Stimulated activated naive B cell treated with anti-CD40 and anti-IgM and Interleukin-4, amounts not matched to agents 10 μg/mL and 1 μg/mL and 100 μg/mL, for 72 hours (primary cell): ENCODE data around the gene FAM222B.

Source experiments
- ATAC-seq, 2 donors: fragments of 150-1000 bp; cut with Tn5 transposase; replicated peaks; 2 replicates each; pipeline ENCODE4 v1.10.0; 2021; ENCODE audit warnings: moderate library complexity in 1 of 2
- DNase-seq: peaks from one replicate; pipeline ENCODE4 v3.0.0; 2021
- H3K27ac Mint-ChIP-seq: one replicate; pipeline ENCODE4 v1.8.0; 2022; ENCODE audit warnings: mild to moderate bottlenecking, mixed read lengths
- H3K27me3 Mint-ChIP-seq, 2 donors: one replicate each; pipeline ENCODE4 v1.8.0; 2022; ENCODE audit warnings: mixed read lengths in 2 of 2
- H3K36me3 Mint-ChIP-seq, 2 donors: one replicate each; pipeline ENCODE4 v1.8.0; 2022; ENCODE audit warnings: mixed read lengths in 2 of 2, mild to moderate bottlenecking in 1 of 2
- H3K4me1 Mint-ChIP-seq, 2 donors: one replicate each; pipeline ENCODE4 v1.8.0; 2022; ENCODE audit warnings: mixed read lengths in 2 of 2, mild to moderate bottlenecking in 1 of 2
- H3K4me3 Mint-ChIP-seq, 2 donors: one replicate each; pipeline ENCODE4 v1.8.0; 2022; ENCODE audit warnings: mild to moderate bottlenecking in 2 of 2, mixed read lengths in 2 of 2, moderate library complexity in 1 of 2
- H3K9me3 Mint-ChIP-seq, 2 donors: one replicate each; pipeline ENCODE4 v1.8.0; 2022; ENCODE audit warnings: mixed read lengths in 2 of 2, mild to moderate bottlenecking in 1 of 2

FAM222B gene

GRCh38 chr17:28747051-28747691 is 95.4 kb downstream of the FAM222B start:
- ATAC-seq (no peak), DNase-seq (no peak)
- peak overlapping the region; percentile 86 for H3K27ac Mint-ChIP-seq
- peaks cover 64 to 71% of the 10 kb centered on the region in 2 donors for H3K36me3 Mint-ChIP-seq
- no peaks in the 10 kb centered on the region for H3K9me3 Mint-ChIP-seq
- H3K4me1 Mint-ChIP-seq = peaks cover 31 to 72% of the 10 kb centered on the region in 2 donors
- peak overlapping the region; percentile 93 to 95 for H3K4me3 Mint-ChIP-seq
- no peaks in the 10 kb centered on the region for H3K27me3 Mint-ChIP-seq

- no peaks in the 10 kb centered on the region for H3K9me3 Mint-ChIP-seq
- peak overlapping the region; percentile 94 for H3K27ac Mint-ChIP-seq
- H3K27me3 Mint-ChIP-seq = no peaks in the 10 kb centered on the region
- no peak for DNase-seq
- H3K4me3 Mint-ChIP-seq = peak overlapping the region; percentile 93 to 95
- no peak for ATAC-seq
- H3K36me3 Mint-ChIP-seq = peaks cover 59 to 71% of the 10 kb centered on the region in 2 donors
- H3K4me1 Mint-ChIP-seq = peaks cover 36 to 77% of the 10 kb centered on the region in 2 donors
Observed at GRCh38 chr17:28746611-28747050, 96.0 kb downstream of the FAM222B start.

DNA sequence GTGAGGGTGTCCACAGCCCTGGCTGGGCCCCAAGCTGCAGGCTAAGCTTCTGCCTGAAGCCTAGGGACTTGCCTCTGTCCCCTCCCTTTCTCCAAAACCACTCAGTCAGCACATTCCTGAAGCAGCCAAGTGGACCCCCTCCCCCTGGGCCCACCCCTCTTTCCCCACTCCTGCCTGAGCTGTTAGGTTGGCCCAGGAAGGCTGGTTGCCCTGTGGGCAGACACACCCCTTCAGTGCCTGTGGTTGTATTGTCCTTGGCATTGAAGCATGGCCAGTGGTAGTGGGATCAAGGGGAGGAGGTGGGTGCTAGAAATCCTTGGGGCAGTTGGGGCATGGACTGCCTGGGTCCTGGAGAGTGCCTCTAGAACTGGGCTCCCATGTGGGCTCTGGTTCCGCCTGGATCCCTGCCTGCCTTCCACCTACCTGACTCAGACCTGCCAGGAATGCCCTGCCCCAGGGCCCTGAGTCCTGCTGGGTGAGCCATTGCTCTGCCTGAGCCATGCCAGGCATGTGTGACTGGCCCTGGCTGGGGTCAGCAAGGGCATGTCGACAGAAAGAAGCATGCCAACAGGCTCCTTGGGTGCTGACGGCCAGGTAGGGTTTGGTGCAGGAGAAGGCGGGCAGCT is 96.7 kb downstream of the FAM222B start:
- H3K36me3 Mint-ChIP-seq = peaks cover 60 to 70% of the 10 kb centered on the region in 2 donors
- peak overlapping the region; percentile 93 to 95 for H3K4me3 Mint-ChIP-seq
- no peak for DNase-seq
- H3K27me3 Mint-ChIP-seq = no peaks in the 10 kb centered on the region
- H3K4me1 Mint-ChIP-seq = peaks cover 43 to 80% of the 10 kb centered on the region in 2 donors
- no peak for ATAC-seq
- peak overlapping the region; percentile 94 for H3K27ac Mint-ChIP-seq
- H3K9me3 Mint-ChIP-seq = no peaks in the 10 kb centered on the region

DNA sequence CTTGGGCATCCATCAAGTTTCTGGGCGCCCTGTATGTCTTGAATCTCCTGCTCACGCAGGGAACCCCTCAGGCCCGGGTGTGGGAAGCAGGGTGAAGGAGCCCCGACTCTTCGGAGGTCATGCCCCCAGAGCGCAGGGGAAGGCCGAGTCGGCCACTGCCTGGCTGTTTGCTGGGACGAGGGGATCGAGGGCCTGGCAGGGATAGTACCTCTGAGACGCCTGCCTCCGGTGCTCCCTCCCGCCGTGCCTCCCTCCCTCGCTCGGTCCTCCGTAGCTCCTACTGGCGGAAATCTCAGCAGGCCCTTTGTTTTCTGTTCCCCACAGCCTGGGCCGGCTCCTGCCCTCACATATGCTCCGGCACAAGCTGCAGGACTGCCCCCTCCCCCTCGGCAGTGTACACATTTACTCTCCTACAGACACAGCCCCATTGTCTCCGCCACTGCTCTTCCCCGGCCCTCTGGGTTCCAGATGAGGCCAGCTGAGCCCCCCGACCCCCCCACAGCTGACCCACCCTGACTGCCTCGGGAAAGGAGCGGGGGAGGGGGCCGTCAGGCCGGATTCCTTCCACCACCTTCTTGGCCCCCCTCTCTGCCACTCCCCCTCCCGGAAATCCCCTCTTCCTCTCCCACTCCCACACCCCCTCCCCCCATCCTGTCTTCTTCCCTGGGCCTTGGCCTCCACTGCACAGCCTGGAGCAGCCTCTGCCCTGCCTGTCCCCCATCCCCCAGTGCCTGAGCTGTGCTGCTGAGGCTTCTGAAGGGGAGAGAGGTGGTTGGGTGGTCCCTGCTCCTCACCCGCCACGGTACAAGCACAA is 97.4 kb downstream of the FAM222B start:
- peak overlapping the region; percentile 94 for H3K27ac Mint-ChIP-seq
- ATAC-seq = no peak
- H3K9me3 Mint-ChIP-seq = no peaks in the 10 kb centered on the region
- H3K36me3 Mint-ChIP-seq = peaks cover 64 to 72% of the 10 kb centered on the region in 2 donors
- peaks cover 49 to 85% of the 10 kb centered on the region in 2 donors for H3K4me1 Mint-ChIP-seq
- no peak for DNase-seq
- no peaks in the 10 kb centered on the region for H3K27me3 Mint-ChIP-seq
- peak overlapping the region; percentile 93 to 95 for H3K4me3 Mint-ChIP-seq

- Mint-ChIP-seq H3K9me3 (peaks cover 0 to 2% of the 10 kb centered on the region in 2 donors), H3K4me1 (peaks cover 51 to 87% of the 10 kb centered on the region in 2 donors), H3K27ac (peak overlapping the region; percentile 94), H3K36me3 (peaks cover 68 to 74% of the 10 kb centered on the region in 2 donors), H3K27me3 (no peaks in the 10 kb centered on the region), H3K4me3 (peak overlapping the region; percentile 93 to 95)
- DNase-seq (no peak), ATAC-seq (peak; percentile 13 to 33)
Observed at GRCh38 chr17:28744104-28744971, 98.3 kb downstream of the FAM222B start.

GRCh38 chr17:28743243-28744103 is 99.1 kb downstream of the FAM222B start, which contains the start of gene TRAF4:
TRAF4 (plus strand) TSS chr17:28744011; CDS start chr17:28744113, 102 bp downstream.
- DNase-seq = peak; percentile 92
- Mint-ChIP-seq H3K4me3 (peak within 1 kb of the TSS; percentile 93 to 95), H3K27ac (peak within 1 kb of the TSS; percentile 97), H3K27me3 (no peaks in the 10 kb centered on the region), H3K4me1 (peaks cover 49 to 87% of the 10 kb centered on the region in 2 donors), H3K9me3 (peaks cover 0 to 3% of the 10 kb centered on the region in 2 donors), H3K36me3 (peaks cover 60 to 73% of the 10 kb centered on the region in 2 donors)
- peak; percentile 68 to 74 for ATAC-seq

DNA sequence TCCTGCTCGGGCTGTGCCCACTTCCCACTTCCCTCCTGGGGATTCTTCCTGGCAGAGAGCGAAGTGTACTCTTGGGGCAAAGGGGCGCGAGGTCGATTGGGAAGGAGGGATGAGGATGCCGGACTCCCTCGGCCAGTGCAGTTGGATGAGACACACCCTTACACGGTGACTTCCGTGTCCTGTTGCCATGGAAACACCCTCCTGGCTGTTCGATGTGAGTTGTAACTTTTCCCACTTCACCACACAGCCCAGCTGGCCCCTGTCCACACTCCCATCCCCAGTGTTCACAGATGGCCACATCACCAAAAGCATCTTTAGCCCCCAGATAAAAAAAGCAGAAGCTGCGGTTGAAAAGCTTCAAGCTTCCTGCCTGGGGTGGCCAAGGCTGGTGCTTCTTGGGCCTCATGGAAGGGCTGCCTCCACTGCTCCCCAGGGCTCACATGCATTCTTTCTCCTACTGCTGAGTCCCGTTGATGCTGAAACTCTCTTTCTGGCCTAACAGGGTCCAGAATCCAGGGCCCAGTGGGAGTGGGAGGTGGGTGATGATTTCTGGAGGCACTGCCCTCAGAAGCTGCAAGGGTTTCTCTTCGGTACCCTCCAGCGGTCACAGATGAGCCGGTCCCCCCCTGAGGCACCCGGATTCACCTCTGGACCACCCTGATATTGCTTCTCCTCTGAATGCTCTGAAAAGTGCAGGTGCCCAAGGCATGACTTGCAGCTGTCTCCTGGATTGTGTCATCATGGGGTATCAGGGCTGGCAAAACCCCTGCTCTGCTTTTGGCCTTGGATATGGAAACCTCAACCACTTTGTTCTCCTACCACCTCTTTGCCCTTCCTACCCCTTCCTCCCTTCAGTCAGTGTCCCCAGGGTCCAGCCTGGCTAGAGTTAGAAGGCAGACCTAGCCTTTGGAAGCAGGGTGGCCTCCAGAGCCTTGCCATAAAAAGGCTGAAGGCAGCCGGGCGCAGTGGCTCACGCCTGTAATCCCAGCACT is 100.9 kb downstream of the FAM222B start:
- Mint-ChIP-seq H3K9me3 (peaks cover 0 to 4% of the 10 kb centered on the region in 2 donors), H3K4me3 (peak overlapping the region; percentile 91 to 95), H3K27ac (peak overlapping the region; percentile 97), H3K36me3 (peaks cover 59 to 71% of the 10 kb centered on the region in 2 donors), H3K27me3 (no peaks in the 10 kb centered on the region), H3K4me1 (peaks cover 50 to 86% of the 10 kb centered on the region in 2 donors)
- ATAC-seq (peak; percentile 20 to 22), DNase-seq (peak; percentile 73)

- no peak for ATAC-seq
- Mint-ChIP-seq H3K27ac (peak overlapping the region; percentile 97), H3K4me1 (peaks cover 45 to 84% of the 10 kb centered on the region in 2 donors), H3K27me3 (no peaks in the 10 kb centered on the region), H3K9me3 (peaks cover 0 to 4% of the 10 kb centered on the region in 2 donors), H3K36me3 (peaks cover 54 to 62% of the 10 kb centered on the region in 2 donors), H3K4me3 (peak overlapping the region; percentile 91 to 95)
- DNase-seq = no peak
Observed at GRCh38 chr17:28740406-28741357, 101.9 kb downstream of the FAM222B start.

DNA sequence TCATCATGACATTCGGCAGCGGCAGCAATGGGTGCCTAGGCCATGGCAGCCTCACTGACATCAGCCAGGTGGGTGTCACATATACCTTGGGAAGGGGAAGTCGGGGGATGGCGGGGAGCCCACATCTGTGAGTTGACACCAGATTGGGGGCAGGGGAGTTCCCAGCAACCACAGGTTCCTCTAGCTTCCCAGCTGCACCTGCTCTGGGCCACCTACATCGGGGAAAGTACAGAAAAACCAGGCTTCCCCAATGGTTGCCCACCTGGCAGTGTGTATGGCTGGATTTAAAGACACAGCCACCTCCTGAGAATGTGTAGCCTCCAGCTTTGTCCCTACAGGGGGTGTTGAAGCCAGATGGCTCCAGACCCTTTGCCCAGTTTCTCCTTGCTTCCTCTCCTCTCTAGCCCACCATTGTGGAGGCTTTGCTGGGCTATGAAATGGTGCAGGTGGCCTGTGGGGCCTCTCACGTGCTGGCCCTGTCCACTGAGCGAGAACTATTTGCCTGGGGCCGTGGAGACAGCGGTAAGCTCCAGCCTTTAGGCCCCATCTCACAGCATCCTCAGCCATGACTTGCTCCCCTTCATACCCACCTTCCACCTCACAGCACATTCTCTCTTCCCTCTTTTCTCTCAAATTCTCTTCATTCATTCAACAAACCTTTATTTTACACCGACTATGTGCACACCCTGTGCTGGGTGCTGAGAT is 103.8 kb downstream of the FAM222B start:
- no peaks in the 10 kb centered on the region for H3K27me3 Mint-ChIP-seq

GRCh38 chr17:28737770-28738679 is 104.6 kb downstream of the FAM222B start:
- peaks cover 55 to 61% of the 10 kb centered on the region in 2 donors for H3K36me3 Mint-ChIP-seq
- peak; percentile 74 to 77 for ATAC-seq
- peaks cover 0 to 4% of the 10 kb centered on the region in 2 donors for H3K9me3 Mint-ChIP-seq
- H3K27ac Mint-ChIP-seq = peak overlapping the region; percentile 98
- no peaks in the 10 kb centered on the region for H3K27me3 Mint-ChIP-seq
- DNase-seq = peak; percentile 89
- H3K4me1 Mint-ChIP-seq = peaks cover 63 to 96% of the 10 kb centered on the region in 2 donors
- peak overlapping the region; percentile 85 for H3K4me3 Mint-ChIP-seq

More for the DNA sequence above, 103.8 kb downstream of the FAM222B start:
- Mint-ChIP-seq H3K4me1 (peaks cover 59 to 93% of the 10 kb centered on the region in 2 donors), H3K9me3 (peaks cover 0 to 4% of the 10 kb centered on the region in 2 donors), H3K27ac (peak overlapping the region; percentile 98), H3K36me3 (peaks cover 53 to 62% of the 10 kb centered on the region in 2 donors), H3K4me3 (peak overlapping the region; percentile 85)
- DNase-seq (peak; percentile 91), ATAC-seq (peak; percentile 61 to 62)
